Measurements from ENCODE around the gene RBMS3. TPM values are rescaled to one million over a fixed set of nuclear protein-coding genes. Genes with fewer than 3 reads are reported as not detected.

The RBMS3 gene
- total RNA-seq, 1 experiment from 2014 or later, result 7.4 TPM

DNA sequence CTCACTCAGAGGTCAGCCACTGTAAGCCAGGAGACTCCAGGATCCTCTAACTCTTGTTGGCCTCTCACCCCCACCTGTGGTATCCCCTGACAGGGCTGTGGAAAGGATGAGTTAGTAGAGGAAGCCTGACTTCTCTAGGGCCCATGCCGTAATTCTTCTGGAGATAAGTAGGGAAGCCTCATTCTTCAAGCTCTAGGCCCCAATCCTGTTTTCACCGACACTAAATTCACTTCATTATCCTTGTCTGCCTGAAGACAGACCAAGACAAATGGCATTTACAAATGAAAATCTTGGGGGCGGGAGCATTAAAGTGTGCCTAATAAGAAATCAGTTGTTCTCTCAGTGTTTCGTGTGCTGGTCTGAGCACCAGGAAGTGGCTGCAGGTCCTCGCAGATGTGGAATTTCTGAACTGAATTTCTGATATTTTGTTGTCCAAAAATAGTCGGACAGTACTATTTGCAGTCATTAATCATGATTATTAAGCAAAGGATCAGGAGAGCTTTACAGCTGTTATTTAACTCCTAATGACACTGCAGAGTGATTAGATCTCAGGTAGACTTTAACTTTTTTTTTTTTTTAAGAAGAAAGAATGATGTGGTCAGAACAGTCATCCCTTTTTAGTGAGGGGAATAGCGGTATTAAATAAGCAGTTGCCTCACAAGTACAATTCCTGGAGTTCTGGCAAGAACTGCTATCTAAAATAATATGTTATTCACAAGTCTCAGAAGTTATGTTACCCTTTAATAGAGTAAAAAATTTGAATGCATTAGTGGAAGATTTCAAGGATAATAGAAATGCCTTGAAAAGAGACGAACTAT is 58.4 kb downstream of the RBMS3 start:
- Histone ChIP-seq H3K4me3 (ENCODE audit: low read depth, low read length) (no peak overlapping the region), H3K27me3 (replicated peaks; ENCODE audit: control insufficient read depth, insufficient read depth, low read length) (no peaks in the 10 kb centered on the region), H3K9me3 (no peaks in the 10 kb centered on the region), H3K36me3 (ENCODE audit: control insufficient read depth, insufficient read depth, low read length) (no peaks in the 10 kb centered on the region), H3K4me1 (no peaks in the 10 kb centered on the region)
- TF ChIP-seq CTCF (IDR thresholded peaks at IDR 0.05; ENCODE audit: insufficient read depth in 1 of 2, low read depth in 1 of 2, low read length in 1 of 2, severe bottlenecking in 1 of 2, unreplicated experiment in 1 of 2), result no peak
- peaks cover 7% of the 10 kb centered on the region for H3K4me1 Mint-ChIP-seq (ENCODE audit: low read depth, unreplicated experiment)
- POLR2A ChIA-PET, result interaction anchor here (0.6 kb wide), 1 partner anchor 102 kb away, joined by 4 read pairs; no protein-coding TSS in a partner anchor
- no peak overlapping the region for H3K27ac Mint-ChIP-seq (ENCODE audit: unreplicated experiment)
- intact Hi-C loops (cut with micrococcal nuclease; ENCODE audit: unreplicated experiment), result no loop called here
- no peaks in the 10 kb centered on the region for H3K9me3 Mint-ChIP-seq (ENCODE audit: unreplicated experiment)
- CTCF ChIA-PET, result no interaction called here
- BruUV-seq (replicated peaks), result no TSS peak
- no peaks in the 10 kb centered on the region for H3K27me3 Mint-ChIP-seq (ENCODE audit: insufficient read depth, unreplicated experiment)
- no peak for DNase-seq
- no peak overlapping the region for H3K4me3 Mint-ChIP-seq (ENCODE audit: unreplicated experiment)
- no peaks in the 10 kb centered on the region for H3K36me3 Mint-ChIP-seq (ENCODE audit: insufficient read depth, unreplicated experiment)

- Histone ChIP-seq H3K27me3 (replicated peaks; ENCODE audit: control insufficient read depth, insufficient read depth, low read length) (no peaks in the 10 kb centered on the region), H3K4me1 (no peaks in the 10 kb centered on the region), H3K4me3 (ENCODE audit: low read depth, low read length) (no peak overlapping the region), H3K36me3 (ENCODE audit: control insufficient read depth, insufficient read depth, low read length) (no peaks in the 10 kb centered on the region), H3K9me3 (no peaks in the 10 kb centered on the region)
- BruUV-seq (replicated peaks), result no TSS peak
- Mint-ChIP-seq H3K27me3 (ENCODE audit: insufficient read depth, unreplicated experiment) (no peaks in the 10 kb centered on the region), H3K9me3 (ENCODE audit: unreplicated experiment) (no peaks in the 10 kb centered on the region), H3K4me3 (ENCODE audit: unreplicated experiment) (no peak overlapping the region), H3K27ac (ENCODE audit: unreplicated experiment) (no peak overlapping the region), H3K36me3 (ENCODE audit: insufficient read depth, unreplicated experiment) (no peaks in the 10 kb centered on the region), H3K4me1 (ENCODE audit: low read depth, unreplicated experiment) (no peaks in the 10 kb centered on the region)
- POLR2A ChIA-PET, result no interaction called here
- CTCF ChIA-PET, result no interaction called here
- no peak for DNase-seq
- no peak for TF ChIP-seq CTCF (IDR thresholded peaks at IDR 0.05; ENCODE audit: insufficient read depth in 1 of 2, low read depth in 1 of 2, low read length in 1 of 2, severe bottlenecking in 1 of 2, unreplicated experiment in 1 of 2)
- intact Hi-C loops (cut with micrococcal nuclease; ENCODE audit: unreplicated experiment), result no loop called here
Measured at GRCh38 chr3:29344154-29344553, 63.3 kb downstream of the RBMS3 start.

DNA sequence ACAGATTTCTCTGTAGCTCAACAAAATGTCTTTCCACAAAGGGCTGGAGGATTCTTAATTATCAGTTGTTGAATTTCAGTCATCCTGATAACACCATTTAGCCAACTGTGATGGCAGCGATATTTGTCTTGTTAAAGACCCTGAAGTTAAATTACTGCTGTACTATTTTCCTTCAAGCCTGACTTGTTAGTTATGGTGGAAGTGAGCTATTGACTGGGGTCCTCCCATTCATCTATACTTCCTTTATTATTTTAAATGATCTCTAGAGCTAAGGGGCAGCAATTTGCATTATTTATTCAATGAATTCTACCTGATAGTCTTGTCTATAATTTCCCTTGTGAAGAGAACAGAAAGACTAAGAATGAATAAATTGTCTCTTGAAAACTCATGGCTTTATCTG is 64.1 kb downstream of the RBMS3 start:
- H3K27ac Mint-ChIP-seq (ENCODE audit: unreplicated experiment), result no peak overlapping the region
- no peak overlapping the region for H3K4me3 ChIP-seq (ENCODE audit: low read depth, low read length)
- no peaks in the 10 kb centered on the region for H3K27me3 Mint-ChIP-seq (ENCODE audit: insufficient read depth, unreplicated experiment)
- BruUV-seq (replicated peaks), result no TSS peak
- ChIA-PET POLR2A (no interaction called here), CTCF (no interaction called here)
- no peaks in the 10 kb centered on the region for H3K9me3 Mint-ChIP-seq (ENCODE audit: unreplicated experiment)
- no peaks in the 10 kb centered on the region for H3K27me3 ChIP-seq (replicated peaks; ENCODE audit: control insufficient read depth, insufficient read depth, low read length)
- no peak for TF ChIP-seq CTCF (IDR thresholded peaks at IDR 0.05; ENCODE audit: insufficient read depth in 1 of 2, low read depth in 1 of 2, low read length in 1 of 2, severe bottlenecking in 1 of 2, unreplicated experiment in 1 of 2)
- H3K36me3 ChIP-seq (ENCODE audit: control insufficient read depth, insufficient read depth, low read length), result no peaks in the 10 kb centered on the region
- H3K9me3 ChIP-seq, result no peaks in the 10 kb centered on the region
- no peak for DNase-seq
- H3K4me1 Mint-ChIP-seq (ENCODE audit: low read depth, unreplicated experiment), result no peaks in the 10 kb centered on the region
- no peak overlapping the region for H3K4me3 Mint-ChIP-seq (ENCODE audit: unreplicated experiment)
- H3K4me1 ChIP-seq, result no peaks in the 10 kb centered on the region
- intact Hi-C loops (cut with micrococcal nuclease; ENCODE audit: unreplicated experiment), result no loop called here
- H3K36me3 Mint-ChIP-seq (ENCODE audit: insufficient read depth, unreplicated experiment), result no peaks in the 10 kb centered on the region

All from Caco-2 (cell line).